PC-3 (cell line): Measurements from ENCODE around the gene MACROD2. TPM values are rescaled to one million over a fixed set of nuclear protein-coding genes. Genes with fewer than 3 reads are reported as not detected.

Experiments used
- ATAC-seq: fragments of 200-7000 bp; cut with Tn5 transposase; 2 replicates; pipeline ENCODE4 v1.9.1; 2020; ENCODE audit warnings: mild to moderate bottlenecking, moderate library complexity
- BruUV-seq: library from RNA; stranded (reverse); fragments of 400-500 nt; replicated peaks from 2 replicates; lab custom pipeline; 2021; lab: Mats Ljungman, UMichigan
- CTCF ChIA-PET: fragments of 300-600 bp; sonication (Branson Sonifier 250); formaldehyde crosslinking; loops from one replicate; lab custom pipeline; 2022; ENCODE audit warnings: antibody characterized with exemption; lab: Charles Lee
- POLR2A ChIA-PET: fragments of 300-600 bp; sonication (Branson Sonifier 250); formaldehyde crosslinking; loops from one replicate; lab custom pipeline; 2022; ENCODE audit warnings: antibody characterized with exemption; ENCODE audit not compliant: unreplicated experiment; lab: Charles Lee
- DNase-seq: peaks from one replicate; pipeline ENCODE4 v3.0.0-alpha.2; 2015
- H2AFZ ChIP-seq: fragments of 300-600 bp; sonication (generic); 2 replicates; pipeline ENCODE4 v1.6.0; 2016; ENCODE audit warnings: antibody characterized with exemption, low read length
- H3F3A ChIP-seq: fragments of 300-600 bp; sonication (generic); one replicate; pipeline ENCODE4 v1.6.0; 2017; ENCODE audit warnings: antibody characterized with exemption, low read length, control low read depth, mild to moderate bottlenecking; ENCODE audit not compliant: unreplicated experiment
- H3K27ac ChIP-seq: fragments of 300-600 bp; sonication (generic); 2 replicates; pipeline ENCODE4 v1.5.1; 2016; ENCODE audit warnings: mild to moderate bottlenecking, low read length
- H3K27me3 ChIP-seq: fragments of 300-600 bp; sonication (generic); 2 replicates; pipeline ENCODE4 v1.6.1; 2016; ENCODE audit warnings: low read length, mixed read lengths
- H3K36me3 ChIP-seq: fragments of 300-600 bp; sonication (generic); 2 replicates; pipeline ENCODE4 v1.6.1; 2016; ENCODE audit warnings: low read depth, mixed run types, low read length, mixed read lengths
- H3K4me1 ChIP-seq: fragments of 300-600 bp; sonication (generic); 2 replicates; pipeline ENCODE4 v1.5.1; 2016; ENCODE audit warnings: low read length; ENCODE audit not compliant: insufficient read depth
- H3K4me2 ChIP-seq: fragments of 300-600 bp; sonication (generic); 2 replicates; pipeline ENCODE4 v1.6.0; 2016; ENCODE audit warnings: low read length
- H3K4me3 ChIP-seq: fragments of 300-600 bp; sonication (generic); 2 replicates; pipeline ENCODE4 v1.5.1; 2016; ENCODE audit warnings: mild to moderate bottlenecking, low read length, mixed read lengths
- H3K79me2 ChIP-seq: fragments of 300-600 bp; sonication (generic); 2 replicates; pipeline ENCODE4 v1.6.1; 2017; ENCODE audit warnings: low read length, mixed read lengths
- H3K9ac ChIP-seq: fragments of 300-600 bp; sonication (generic); 2 replicates; pipeline ENCODE4 v1.6.0; 2016; ENCODE audit warnings: mild to moderate bottlenecking, low read length
- H3K9me2 ChIP-seq: fragments of 300-600 bp; sonication (generic); replicated peaks from 2 replicates; pipeline ENCODE4 v1.6.1; 2016; ENCODE audit warnings: mixed run types, low read length, mixed read lengths
- H3K9me3 ChIP-seq: fragments of 300-600 bp; sonication (generic); 2 replicates; pipeline ENCODE4 v1.6.1; 2016; ENCODE audit warnings: low read length, mixed read lengths
- H4K20me1 ChIP-seq: fragments of 300-600 bp; sonication (generic); 2 replicates; pipeline ENCODE4 v1.6.1; 2016; ENCODE audit warnings: low read length, mixed read lengths
- EZH2 ChIP-seq: fragments of 300-600 bp; sonication (generic); IDR thresholded peaks from one replicate; pipeline ENCODE4 v1.6.1; 2017; ENCODE audit warnings: antibody characterized with exemption, mild to moderate bottlenecking, low read length; ENCODE audit not compliant: unreplicated experiment
- EZH2phosphoT487 ChIP-seq: fragments of 300-600 bp; sonication (generic); IDR thresholded peaks from 2 replicates; pipeline ENCODE4 v1.6.1; 2018; ENCODE audit warnings: mild to moderate bottlenecking, antibody characterized with exemption, low read length, borderline replicate concordance
- intact Hi-C: fragments of 100-400 bp; cut with micrococcal nuclease; formaldehyde crosslinking; loops from 2 replicates; pipeline ENCODE4 v1.9.0; 2023
- total RNA-seq: library from RNA; depleted of rRNA; stranded (reverse); fragments of >200 nt; gene quantifications from 2 replicates; pipeline ENCODE4 v1.2.3, GENCODE V29; 2014
- TF ChIP-seq, protein P1 (sequence below): fragments of 300-600 bp; sonication (generic); conservative IDR thresholded peaks from 2 replicates; pipeline ENCODE4 v1.5.1; 2017; ENCODE audit warnings: antibody characterized with exemption, low read depth, mild to moderate bottlenecking, low read length

The MACROD2 gene
- total RNA-seq, 1 experiment from 2014 or later: 3.1 TPM

DNA sequence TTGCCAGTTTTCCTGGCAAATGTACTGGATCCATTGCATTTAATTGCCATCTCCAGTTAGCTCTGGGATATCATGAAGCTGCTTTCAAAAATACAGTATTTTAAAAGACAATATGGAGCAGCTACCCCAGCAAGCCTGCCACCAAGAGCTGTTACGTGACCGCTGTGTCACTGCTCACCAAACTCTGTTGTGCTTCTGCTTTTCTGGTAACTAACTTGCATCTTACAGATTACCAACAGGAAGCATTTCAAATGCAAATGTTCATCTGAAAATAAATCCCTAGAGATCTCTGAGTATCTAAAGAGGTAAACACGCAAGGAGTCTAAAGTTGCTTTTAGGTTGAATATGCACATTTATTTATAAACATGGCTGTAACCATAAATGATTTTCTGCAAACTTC lies 1569.7 kb downstream of the MACROD2 start:
- ChIA-PET POLR2A (no interaction called here), CTCF (no interaction called here)
- no peak overlapping the region for H3K4me3 ChIP-seq
- no peak overlapping the region for H3K4me2 ChIP-seq
- no peaks in the 10 kb centered on the region for H3K27me3 ChIP-seq
- H2AFZ ChIP-seq: no peak overlapping the region
- H3K36me3 ChIP-seq: no peaks in the 10 kb centered on the region
- no peaks in the 10 kb centered on the region for H3K4me1 ChIP-seq
- no peak for DNase-seq
- intact Hi-C loops: no loop called here
- H3K9me2 ChIP-seq: no peaks in the 10 kb centered on the region
- no peaks in the 10 kb centered on the region for H4K20me1 ChIP-seq
- no peaks in the 10 kb centered on the region for H3F3A ChIP-seq
- ATAC-seq: no peak
- H3K27ac ChIP-seq: no peak overlapping the region
- TF ChIP-seq, protein P1, sequence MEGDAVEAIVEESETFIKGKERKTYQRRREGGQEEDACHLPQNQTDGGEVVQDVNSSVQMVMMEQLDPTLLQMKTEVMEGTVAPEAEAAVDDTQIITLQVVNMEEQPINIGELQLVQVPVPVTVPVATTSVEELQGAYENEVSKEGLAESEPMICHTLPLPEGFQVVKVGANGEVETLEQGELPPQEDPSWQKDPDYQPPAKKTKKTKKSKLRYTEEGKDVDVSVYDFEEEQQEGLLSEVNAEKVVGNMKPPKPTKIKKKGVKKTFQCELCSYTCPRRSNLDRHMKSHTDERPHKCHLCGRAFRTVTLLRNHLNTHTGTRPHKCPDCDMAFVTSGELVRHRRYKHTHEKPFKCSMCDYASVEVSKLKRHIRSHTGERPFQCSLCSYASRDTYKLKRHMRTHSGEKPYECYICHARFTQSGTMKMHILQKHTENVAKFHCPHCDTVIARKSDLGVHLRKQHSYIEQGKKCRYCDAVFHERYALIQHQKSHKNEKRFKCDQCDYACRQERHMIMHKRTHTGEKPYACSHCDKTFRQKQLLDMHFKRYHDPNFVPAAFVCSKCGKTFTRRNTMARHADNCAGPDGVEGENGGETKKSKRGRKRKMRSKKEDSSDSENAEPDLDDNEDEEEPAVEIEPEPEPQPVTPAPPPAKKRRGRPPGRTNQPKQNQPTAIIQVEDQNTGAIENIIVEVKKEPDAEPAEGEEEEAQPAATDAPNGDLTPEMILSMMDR: no peak
- TF ChIP-seq EZH2phosphoT487 (no peak), EZH2 (no peak)
- no peak overlapping the region for H3K9ac ChIP-seq
- BruUV-seq: no TSS peak
- no peaks in the 10 kb centered on the region for H3K79me2 ChIP-seq
- H3K9me3 ChIP-seq: no peaks in the 10 kb centered on the region

DNA sequence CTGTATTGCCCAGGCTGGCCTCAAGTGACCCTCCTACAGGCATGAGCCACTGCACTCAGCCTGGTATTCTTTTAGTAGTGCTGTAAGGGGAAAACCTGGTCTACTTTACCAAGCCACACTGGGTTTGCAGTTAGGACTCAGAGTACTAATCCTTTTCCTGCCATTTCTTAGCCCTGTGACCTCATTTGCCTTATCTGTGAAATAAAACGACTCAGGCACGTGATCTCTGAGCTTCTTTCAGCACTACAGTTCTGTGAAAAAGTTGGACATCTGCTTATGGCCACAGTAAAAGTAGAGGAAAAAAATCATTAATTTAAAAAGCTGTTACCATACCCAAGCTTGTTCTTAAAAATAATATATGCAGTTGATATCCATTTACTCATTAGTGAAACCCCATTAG lies 1570.5 kb downstream of the MACROD2 start:
- no peak for TF ChIP-seq EZH2phosphoT487
- no peak for TF ChIP-seq EZH2
- TF ChIP-seq, protein P1: no peak
- DNase-seq (no peak), ATAC-seq (no peak)
- no TSS peak for BruUV-seq
- Histone ChIP-seq H3K27ac (no peak overlapping the region), H3F3A (no peaks in the 10 kb centered on the region), H3K4me3 (no peak overlapping the region), H3K79me2 (no peaks in the 10 kb centered on the region), H3K4me1 (no peaks in the 10 kb centered on the region), H3K27me3 (no peaks in the 10 kb centered on the region), H3K36me3 (no peaks in the 10 kb centered on the region), H3K9me3 (no peaks in the 10 kb centered on the region), H3K9me2 (no peaks in the 10 kb centered on the region), H3K9ac (no peak overlapping the region), H2AFZ (no peak overlapping the region), H3K4me2 (no peak overlapping the region), H4K20me1 (no peaks in the 10 kb centered on the region)
- ChIA-PET CTCF (no interaction called here), POLR2A (no interaction called here)
- intact Hi-C loops: no loop called here

DNA sequence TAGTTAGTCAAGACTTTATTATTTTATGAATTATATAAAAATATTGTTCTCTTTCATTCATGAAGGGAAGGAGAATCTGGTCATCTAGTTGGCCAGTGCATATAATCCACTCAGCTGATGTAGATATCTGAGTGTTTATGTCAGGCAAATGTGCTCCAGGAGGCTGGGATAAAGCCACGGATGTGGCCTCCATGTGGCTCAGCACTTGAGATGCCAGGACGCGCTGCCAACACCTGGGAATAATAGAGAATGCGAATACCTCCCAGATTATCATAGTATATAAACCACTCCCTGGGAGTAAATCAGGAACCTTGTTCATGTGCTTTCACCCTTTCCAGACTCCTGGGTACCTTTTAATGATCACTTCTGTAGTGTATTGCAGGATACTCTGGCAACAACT lies 1571.9 kb downstream of the MACROD2 start:
- Histone ChIP-seq H3K79me2 (no peaks in the 10 kb centered on the region), H3K9me3 (no peaks in the 10 kb centered on the region), H3K27ac (no peak overlapping the region), H3K4me3 (no peak overlapping the region), H3K36me3 (no peaks in the 10 kb centered on the region), H3K9ac (no peak overlapping the region), H4K20me1 (no peaks in the 10 kb centered on the region), H3F3A (no peaks in the 10 kb centered on the region), H3K4me2 (no peak overlapping the region), H2AFZ (no peak overlapping the region), H3K9me2 (no peaks in the 10 kb centered on the region), H3K27me3 (no peaks in the 10 kb centered on the region), H3K4me1 (no peaks in the 10 kb centered on the region)
- TF ChIP-seq EZH2phosphoT487: no peak
- TF ChIP-seq, protein P1: no peak
- no peak for TF ChIP-seq EZH2
- POLR2A ChIA-PET: no interaction called here
- no peak for ATAC-seq
- DNase-seq: no peak
- CTCF ChIA-PET: no interaction called here
- BruUV-seq: no TSS peak
- intact Hi-C loops: no loop called here
